MM.1S (cell line): Measurements from ENCODE around the gene DGKI.

ENCODE experiments used
- DNase-seq: peaks from one replicate; pipeline ENCODE4 v3.0.0-alpha.2; 2015
- H2AFZ ChIP-seq: fragments of 300-600 bp; sonication (generic); 2 replicates; pipeline ENCODE4 v1.6.0; 2016; ENCODE audit warnings: antibody characterized with exemption, low read length
- H3F3A ChIP-seq: fragments of 300-600 bp; sonication (generic); 2 replicates; pipeline ENCODE4 v1.6.1; 2016; ENCODE audit warnings: mild to moderate bottlenecking, antibody characterized with exemption, low read length, moderate library complexity, mixed read lengths; ENCODE audit not compliant: insufficient read depth
- H3K27ac ChIP-seq: fragments of 300-600 bp; sonication (generic); 2 replicates; pipeline ENCODE4 v1.5.1; 2016; ENCODE audit warnings: mild to moderate bottlenecking, low read length
- H3K27me3 ChIP-seq: fragments of 300-600 bp; sonication (generic); replicated peaks from 2 replicates; pipeline ENCODE4 v1.6.0; 2016; ENCODE audit warnings: low read length; ENCODE audit not compliant: insufficient read depth
- H3K36me3 ChIP-seq: fragments of 300-600 bp; sonication (generic); replicated peaks from 2 replicates; pipeline ENCODE4 v1.6.1; 2016; ENCODE audit warnings: mild to moderate bottlenecking, low read length, mixed read lengths; ENCODE audit not compliant: insufficient read depth
- H3K4me1 ChIP-seq: fragments of 300-600 bp; sonication (generic); 2 replicates; pipeline ENCODE4 v1.6.1; 2016; ENCODE audit warnings: low read length, mixed read lengths
- H3K4me2 ChIP-seq: fragments of 300-600 bp; sonication (generic); 2 replicates; pipeline ENCODE4 v1.6.0; 2016; ENCODE audit warnings: low read depth, low read length
- H3K4me3 ChIP-seq: fragments of 300-600 bp; sonication (generic); 2 replicates; pipeline ENCODE4 v1.5.1; 2016; ENCODE audit warnings: low read length, mixed read lengths
- H3K79me2 ChIP-seq: fragments of 300-600 bp; sonication (generic); 2 replicates; pipeline ENCODE4 v1.6.1; 2016; ENCODE audit warnings: mixed run types, low read length, mixed read lengths
- H3K9ac ChIP-seq: fragments of 300-600 bp; sonication (generic); 2 replicates; pipeline ENCODE4 v1.6.1; 2016; ENCODE audit warnings: low read length, mixed read lengths
- H3K9me2 ChIP-seq: fragments of 300-600 bp; sonication (generic); replicated peaks from 2 replicates; pipeline ENCODE4 v1.6.1; 2016; ENCODE audit warnings: mild to moderate bottlenecking, low read length, mixed read lengths; ENCODE audit not compliant: insufficient read depth
- H3K9me3 ChIP-seq: fragments of 300-600 bp; sonication (generic); replicated peaks from 2 replicates; pipeline ENCODE4 v1.6.1; 2016; ENCODE audit warnings: mild to moderate bottlenecking, low read length, mixed read lengths; ENCODE audit not compliant: insufficient read depth
- H4K20me1 ChIP-seq: fragments of 300-600 bp; sonication (generic); 2 replicates; pipeline ENCODE4 v1.6.1; 2016; ENCODE audit warnings: mild to moderate bottlenecking, low read length, moderate library complexity, mixed read lengths; ENCODE audit not compliant: insufficient read depth
- CTCF ChIP-seq: fragments of 300-600 bp; sonication (generic); IDR thresholded peaks from 2 replicates; pipeline ENCODE4 v1.5.1; 2016; ENCODE audit warnings: antibody characterized with exemption, low read length, mixed read lengths
- EZH2 ChIP-seq: fragments of 300-600 bp; sonication (generic); optimal IDR thresholded peaks from 2 replicates; pipeline ENCODE3; 2017; ENCODE audit warnings: low read depth, mild to moderate bottlenecking, antibody characterized with exemption, low read length, mixed read lengths
- EZH2phosphoT487 ChIP-seq: fragments of 300-600 bp; sonication (generic); IDR thresholded peaks from 2 replicates; pipeline ENCODE4 v1.6.1; 2018; ENCODE audit warnings: antibody characterized with exemption, low read length

DGKI gene

GRCh38 chr7:137591421-137591837, 255.3 kb downstream of the DGKI start:
- 0 out of 2 replicates have a peak, but pooled peaks cover 6% of the 10 kb centered on the region for H3K4me1 ChIP-seq
- TF ChIP-seq EZH2phosphoT487 (no peak), EZH2 (no peak), CTCF (no peak)
- H3F3A ChIP-seq, result no peaks in the 10 kb centered on the region
- H4K20me1 ChIP-seq, result no peaks in the 10 kb centered on the region
- no peak overlapping the region for H3K27ac ChIP-seq
- H3K4me2 ChIP-seq, result no peak overlapping the region
- H3K27me3 ChIP-seq, result no peaks in the 10 kb centered on the region
- peak; percentile 18 for DNase-seq
- no peak overlapping the region for H3K4me3 ChIP-seq
- H3K9ac ChIP-seq, result no peak overlapping the region
- no peaks in the 10 kb centered on the region for H3K36me3 ChIP-seq
- no peak overlapping the region for H2AFZ ChIP-seq
- no peaks in the 10 kb centered on the region for H3K9me3 ChIP-seq
- H3K9me2 ChIP-seq, result no peaks in the 10 kb centered on the region
- no peaks in the 10 kb centered on the region for H3K79me2 ChIP-seq

- Histone ChIP-seq H2AFZ (no peak overlapping the region), H3F3A (no peaks in the 10 kb centered on the region), H3K27ac (no peak overlapping the region), H3K9me3 (no peaks in the 10 kb centered on the region), H3K4me2 (no peak overlapping the region), H3K9ac (no peak overlapping the region), H3K79me2 (no peaks in the 10 kb centered on the region), H3K27me3 (no peaks in the 10 kb centered on the region), H4K20me1 (no peaks in the 10 kb centered on the region), H3K36me3 (no peaks in the 10 kb centered on the region), H3K4me3 (no peak overlapping the region), H3K4me1 (0 out of 2 replicates have a peak, but pooled peaks cover 6% of the 10 kb centered on the region), H3K9me2 (no peaks in the 10 kb centered on the region)
- TF ChIP-seq EZH2phosphoT487 (no peak), EZH2 (no peak), CTCF (no peak)
- DNase-seq, result no peak
Measured at GRCh38 chr7:137590756-137591305, 255.9 kb downstream of the DGKI start.

GRCh38 chr7:137590071-137590755, 256.6 kb downstream of the DGKI start:
- no peak overlapping the region for H2AFZ ChIP-seq
- TF ChIP-seq CTCF (no peak), EZH2 (no peak), EZH2phosphoT487 (no peak)
- H3K4me2 ChIP-seq, result no peak overlapping the region
- H3K27me3 ChIP-seq, result no peaks in the 10 kb centered on the region
- no peaks in the 10 kb centered on the region for H3K36me3 ChIP-seq
- no peaks in the 10 kb centered on the region for H4K20me1 ChIP-seq
- H3K4me1 ChIP-seq, result 0 out of 2 replicates have a peak, but pooled peaks cover 6% of the 10 kb centered on the region
- H3K27ac ChIP-seq, result no peak overlapping the region
- H3K4me3 ChIP-seq, result no peak overlapping the region
- DNase-seq, result no peak
- no peaks in the 10 kb centered on the region for H3F3A ChIP-seq
- H3K9me3 ChIP-seq, result no peaks in the 10 kb centered on the region
- no peak overlapping the region for H3K9ac ChIP-seq
- no peaks in the 10 kb centered on the region for H3K79me2 ChIP-seq
- no peaks in the 10 kb centered on the region for H3K9me2 ChIP-seq
